NT2/D1 (cell line): ENCODE data around the gene RNASE2.
"Not testable (repeated sequence)": the region's sequence is repeated elsewhere in the genome, so short reads cannot be mapped to it uniquely, and the experiment has no call there.

Experiments
- SUZ12 ChIP-seq: IDR thresholded peaks from 2 replicates; pipeline ENCODE4 v1.6.1; 2011; ENCODE audit not compliant: insufficient read length, insufficient read depth; ENCODE audit errors: extremely low read depth
- YY1 ChIP-seq: IDR thresholded peaks from 2 replicates; pipeline ENCODE4 v1.6.1; 2011; ENCODE audit not compliant: insufficient read length, insufficient read depth
- ZNF274 ChIP-seq: IDR thresholded peaks from 2 replicates; pipeline ENCODE4 v1.6.1; 2011; ENCODE audit warnings: mild to moderate bottlenecking, low read depth, low read length

DNA sequence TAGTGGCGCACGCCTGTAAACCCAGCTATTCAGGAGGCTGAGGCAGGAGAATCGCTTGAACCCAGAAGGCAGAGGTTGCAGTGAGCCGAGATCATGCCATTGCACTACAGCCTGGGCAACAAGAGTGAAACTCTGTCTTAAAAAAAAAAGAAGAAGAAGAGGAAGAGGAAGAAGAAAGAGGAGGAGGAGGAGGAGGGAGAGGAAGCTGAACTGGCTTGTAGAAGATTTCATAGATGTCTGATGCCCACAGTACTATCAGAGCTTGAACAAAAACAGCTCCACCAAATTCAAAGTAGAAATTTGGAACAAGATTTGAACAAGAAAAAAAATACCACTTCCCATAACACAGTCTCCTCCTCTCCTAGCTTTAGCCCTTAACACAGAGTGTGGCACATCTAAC lies 30.4 kb downstream of the RNASE2 start:
- not testable (repeated sequence) for TF ChIP-seq SUZ12, ZNF274, YY1
